ENCODE data around the gene ZNRF3. TPM values are rescaled to one million over a fixed set of nuclear protein-coding genes. Genes with fewer than 3 reads are reported as not detected.

Gene ZNRF3
- total and polyA plus RNA-seq, 2 experiments from 2014 or later = 11.1 to 32.2 TPM

GRCh38 chr22:29012952-29013351 lies 129.6 kb downstream of the ZNRF3 start:
- ATAC-seq (no peak), DNase-seq (ENCODE audit: low spot score) (no peak)
- no peak for TF ChIP-seq ZNF114 (CRISPR knock-in tag; IDR thresholded peaks at IDR 0.05)
- TF ChIP-seq POLR2AphosphoS5 (IDR thresholded peaks at IDR 0.05; ENCODE audit: low read depth) = no peak
- TF ChIP-seq REST (IDR thresholded peaks at IDR 0.05; ENCODE audit: unreplicated experiment) = no peak
- no peak for TF ChIP-seq ETS1 (IDR thresholded peaks at IDR 0.05)
- TF ChIP-seq CREB1 (CRISPR knock-in tag; IDR thresholded peaks at IDR 0.05; ENCODE audit: low read depth) = no peak
- TF ChIP-seq EZH2phosphoT487 (IDR thresholded peaks at IDR 0.05; ENCODE audit: unreplicated experiment) = no peak
- no peak for TF ChIP-seq ZNF331 (CRISPR knock-in tag; IDR thresholded peaks at IDR 0.05; ENCODE audit: low read depth)
- TF ChIP-seq EZH2 (IDR thresholded peaks at IDR 0.05; ENCODE audit: low read depth, unreplicated experiment) = no peak
- H3K9me2 ChIP-seq (ENCODE audit: insufficient read depth) = no peaks in the 10 kb centered on the region
- no peak overlapping the region for H3K27ac Mint-ChIP-seq
- H3K4me1 ChIP-seq (ENCODE audit: insufficient read depth) = peaks cover 37% of the 10 kb centered on the region
- H3K4me1 Mint-ChIP-seq = peaks cover 56% of the 10 kb centered on the region
- H3K9me3 Mint-ChIP-seq = no peaks in the 10 kb centered on the region
- H3K4me3 Mint-ChIP-seq = no peak overlapping the region
- peaks cover 56% of the 10 kb centered on the region for H3K79me2 ChIP-seq (replicated peaks; ENCODE audit: insufficient read depth)
- no peaks in the 10 kb centered on the region for H3K36me3 ChIP-seq (ENCODE audit: insufficient read depth)
- H3K27me3 ChIP-seq (ENCODE audit: insufficient read depth) = no peaks in the 10 kb centered on the region
- H3K4me3 ChIP-seq = no peak overlapping the region
- peaks cover 15% of the 10 kb centered on the region for H3K27me3 Mint-ChIP-seq (ENCODE audit: insufficient read depth, low read depth, poor library complexity)
- H3K36me3 Mint-ChIP-seq (ENCODE audit: low read depth) = peaks cover 6% of the 10 kb centered on the region
- no peak overlapping the region for H2AFZ ChIP-seq
- H3K4me2 ChIP-seq = no peak overlapping the region
- no peaks in the 10 kb centered on the region; the same call in 1 of the 2 replicates for H4K20me1 ChIP-seq (replicated peaks; ENCODE audit: insufficient read depth)
- H3K27ac ChIP-seq (ENCODE audit: low read depth) = no peak overlapping the region
- no peaks in the 10 kb centered on the region for H3F3A ChIP-seq (replicated peaks; ENCODE audit: low read depth)

- H3K27ac ChIP-seq (ENCODE audit: low read depth) = peak overlapping the region; percentile 59; the same call in 1 of the 2 replicates
- H3K27ac Mint-ChIP-seq = no peak overlapping the region
- H3K4me3 Mint-ChIP-seq = no peak overlapping the region
- no peak overlapping the region for H2AFZ ChIP-seq
- peaks cover 3% of the 10 kb centered on the region; the same call in 2 of the 3 replicates for H3K9me3 Mint-ChIP-seq
- H3K4me2 ChIP-seq = no peak overlapping the region; the same call in 1 of the 2 replicates
- TF ChIP-seq ETS1 (IDR thresholded peaks at IDR 0.05) (no peak), POLR2AphosphoS5 (IDR thresholded peaks at IDR 0.05; ENCODE audit: low read depth) (no peak), ZNF331 (CRISPR knock-in tag; IDR thresholded peaks at IDR 0.05; ENCODE audit: low read depth) (no peak), EZH2 (IDR thresholded peaks at IDR 0.05; ENCODE audit: low read depth, unreplicated experiment) (no peak), ZNF462 (CRISPR knock-in tag; IDR thresholded peaks at IDR 0.05) (no peak), CREB1 (CRISPR knock-in tag; IDR thresholded peaks at IDR 0.05; ENCODE audit: low read depth) (no peak)
- H3K4me1 ChIP-seq (ENCODE audit: insufficient read depth) = peaks cover 23% of the 10 kb centered on the region
- peaks cover 16% of the 10 kb centered on the region for H3K27me3 Mint-ChIP-seq (ENCODE audit: insufficient read depth, low read depth, poor library complexity)
- H3K36me3 Mint-ChIP-seq (ENCODE audit: low read depth) = peaks cover 13% of the 10 kb centered on the region
- H3K9me2 ChIP-seq (ENCODE audit: insufficient read depth) = no peaks in the 10 kb centered on the region
- peaks cover 47% of the 10 kb centered on the region for H3K79me2 ChIP-seq (replicated peaks; ENCODE audit: insufficient read depth)
- no peaks in the 10 kb centered on the region for H3F3A ChIP-seq (replicated peaks; ENCODE audit: low read depth)
- H3K27me3 ChIP-seq (ENCODE audit: insufficient read depth) = no peaks in the 10 kb centered on the region
- no peaks in the 10 kb centered on the region; the same call in 1 of the 2 replicates for H4K20me1 ChIP-seq (replicated peaks; ENCODE audit: insufficient read depth)
- no peaks in the 10 kb centered on the region for H3K36me3 ChIP-seq (ENCODE audit: insufficient read depth)
- H3K4me3 ChIP-seq = no peak overlapping the region
- peaks cover 44% of the 10 kb centered on the region for H3K4me1 Mint-ChIP-seq
- DNase-seq (ENCODE audit: low spot score) (no peak), ATAC-seq (no peak)
Measured at GRCh38 chr22:29014293-29014692, 130.9 kb downstream of the ZNRF3 start.
